Stomach (tissue), 4 donors: ENCODE results near the gene IFRD2.
"Not testable (repeated sequence)": the region's sequence is repeated elsewhere in the genome, so short reads cannot be mapped to it uniquely, and the experiment has no call there.

ENCODE experiments used
- POLR2A ChIP-seq, 4 donors: fragments of 450-650 bp; IDR thresholded peaks; one replicate each; pipeline ENCODE4 v1.6.1; 2016; ENCODE audit warnings: antibody characterized with exemption in 4 of 4, control low read depth in 2 of 4, mild to moderate bottlenecking in 1 of 4, moderate library complexity in 1 of 4
- TF ChIP-seq, protein P1 (sequence below), 7 experiments: fragments of 450-650 bp in 4 of 7; fragments of 200-600 bp in 3 of 7; sonication (generic) in 3 of 7; IDR thresholded peaks; one replicate each; pipeline ENCODE4 v1.5.1; 2016 to 2019; ENCODE audit warnings: antibody characterized with exemption in 7 of 7, control low read depth in 2 of 7, mild to moderate bottlenecking in 1 of 7

- TF ChIP-seq, protein P1, sequence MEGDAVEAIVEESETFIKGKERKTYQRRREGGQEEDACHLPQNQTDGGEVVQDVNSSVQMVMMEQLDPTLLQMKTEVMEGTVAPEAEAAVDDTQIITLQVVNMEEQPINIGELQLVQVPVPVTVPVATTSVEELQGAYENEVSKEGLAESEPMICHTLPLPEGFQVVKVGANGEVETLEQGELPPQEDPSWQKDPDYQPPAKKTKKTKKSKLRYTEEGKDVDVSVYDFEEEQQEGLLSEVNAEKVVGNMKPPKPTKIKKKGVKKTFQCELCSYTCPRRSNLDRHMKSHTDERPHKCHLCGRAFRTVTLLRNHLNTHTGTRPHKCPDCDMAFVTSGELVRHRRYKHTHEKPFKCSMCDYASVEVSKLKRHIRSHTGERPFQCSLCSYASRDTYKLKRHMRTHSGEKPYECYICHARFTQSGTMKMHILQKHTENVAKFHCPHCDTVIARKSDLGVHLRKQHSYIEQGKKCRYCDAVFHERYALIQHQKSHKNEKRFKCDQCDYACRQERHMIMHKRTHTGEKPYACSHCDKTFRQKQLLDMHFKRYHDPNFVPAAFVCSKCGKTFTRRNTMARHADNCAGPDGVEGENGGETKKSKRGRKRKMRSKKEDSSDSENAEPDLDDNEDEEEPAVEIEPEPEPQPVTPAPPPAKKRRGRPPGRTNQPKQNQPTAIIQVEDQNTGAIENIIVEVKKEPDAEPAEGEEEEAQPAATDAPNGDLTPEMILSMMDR (IDR thresholded peaks at IDR 0.05), result not testable (repeated sequence)
- not testable (repeated sequence) for TF ChIP-seq POLR2A (IDR thresholded peaks at IDR 0.05)
Observed at GRCh38 chr3:50284121-50284520, 8.1 kb downstream of the IFRD2 start.
